Neuronal stem cell (in vitro differentiated cells): ENCODE data around the gene KIFC3.
"Not testable (repeated sequence)": the region's sequence is repeated elsewhere in the genome, so short reads cannot be mapped to it uniquely, and the experiment has no call there.

Experiments used
- DNase-seq: peaks from one replicate; pipeline ENCODE4 v3.0.0-alpha.2; 2013; ENCODE audit warnings: low spot score
- H2AFZ ChIP-seq: one replicate; pipeline ENCODE4 v1.6.1; 2013; ENCODE audit warnings: mild to moderate bottlenecking, low read length, inconsistent platforms
- H2AK5ac ChIP-seq: 2 replicates; pipeline ENCODE4 v1.6.1; 2013; ENCODE audit warnings: low read depth, mild to moderate bottlenecking, inconsistent platforms, low read length, moderate library complexity, mixed read lengths
- H2BK120ac ChIP-seq: 2 replicates; pipeline ENCODE4 v1.6.1; 2013; ENCODE audit warnings: low read depth, mild to moderate bottlenecking, inconsistent platforms, low read length, moderate library complexity, mixed read lengths
- H2BK12ac ChIP-seq: one replicate; pipeline ENCODE4 v1.6.1; 2013; ENCODE audit warnings: low read length, inconsistent platforms
- H2BK15ac ChIP-seq: 2 replicates; pipeline ENCODE4 v1.6.1; 2013; ENCODE audit warnings: mild to moderate bottlenecking, low read length, inconsistent platforms, mixed read lengths
- H2BK5ac ChIP-seq: one replicate; pipeline ENCODE4 v1.6.1; 2013; ENCODE audit warnings: inconsistent platforms, mild to moderate bottlenecking, low read length, moderate library complexity
- H3K14ac ChIP-seq: one replicate; pipeline ENCODE4 v1.6.1; 2013; ENCODE audit warnings: low read length, inconsistent platforms
- H3K18ac ChIP-seq: 2 replicates; pipeline ENCODE4 v1.6.1; 2013; ENCODE audit warnings: low read length, inconsistent platforms
- H3K23ac ChIP-seq: 2 replicates; pipeline ENCODE4 v1.6.1; 2013; ENCODE audit warnings: low read depth, mild to moderate bottlenecking, mixed read lengths, low read length, inconsistent platforms; ENCODE audit not compliant: poor library complexity
- H3K27ac ChIP-seq: replicated peaks from 3 replicates; pipeline ENCODE4 v1.5.1; 2013; ENCODE audit warnings: low read length, inconsistent platforms
- H3K27me3 ChIP-seq, 3 experiments: 2 replicates each; pipeline ENCODE4 v1.6.1; 2013; ENCODE audit warnings: low read length in 3 of 3, mild to moderate bottlenecking in 2 of 3, inconsistent platforms in 1 of 3, low read depth in 1 of 3, mixed read lengths in 1 of 3, moderate library complexity in 1 of 3; ENCODE audit not compliant: control insufficient read depth in 3 of 3, insufficient read depth in 3 of 3
- H3K36me3 ChIP-seq, 2 donors: replicated peaks in 1 of 2; 2 replicates each; pipeline ENCODE4 v1.6.1; 2013; ENCODE audit warnings: low read length in 2 of 2; ENCODE audit not compliant: control insufficient read depth in 2 of 2, insufficient read depth in 2 of 2
- H3K4ac ChIP-seq: 2 replicates; pipeline ENCODE4 v1.6.1; 2013; ENCODE audit warnings: inconsistent platforms, mild to moderate bottlenecking, low read length, moderate library complexity
- H3K4me1 ChIP-seq, 2 donors: 1 replicate in 1 of 2; 2 replicates in 1 of 2; pipeline ENCODE4 v1.6.1; 2013; ENCODE audit warnings: low read length in 2 of 2, low read depth in 1 of 2; ENCODE audit not compliant: control insufficient read depth in 2 of 2, insufficient read depth in 1 of 2
- H3K4me2 ChIP-seq: one replicate; pipeline ENCODE4 v1.6.1; 2013; ENCODE audit warnings: mild to moderate bottlenecking, low read length, inconsistent platforms; ENCODE audit not compliant: insufficient read depth, poor library complexity, severe bottlenecking
- H3K4me3 ChIP-seq, 2 donors: 2 replicates each; pipeline ENCODE4 v1.5.1; 2013; ENCODE audit warnings: low read length in 2 of 2, mild to moderate bottlenecking in 2 of 2, inconsistent platforms in 1 of 2, moderate library complexity in 1 of 2
- H3K79me1 ChIP-seq: one replicate; pipeline ENCODE4 v1.6.1; 2013; ENCODE audit warnings: low read depth, mild to moderate bottlenecking, inconsistent platforms, low read length, moderate library complexity
- H3K9ac ChIP-seq: one replicate; pipeline ENCODE4 v1.6.1; 2013; ENCODE audit warnings: mild to moderate bottlenecking, low read depth, low read length, inconsistent platforms; ENCODE audit not compliant: poor library complexity
- H3K9me3 ChIP-seq, 2 donors: replicated peaks in 1 of 2; 2 replicates each; pipeline versions ENCODE3 to v1.6.1; 2013; ENCODE audit warnings: low read length in 2 of 2, mild to moderate bottlenecking in 2 of 2, inconsistent platforms in 1 of 2, low read depth in 1 of 2, mixed read lengths in 1 of 2, moderate library complexity in 1 of 2; ENCODE audit not compliant: control insufficient read depth in 2 of 2, insufficient read depth in 1 of 2
- H4K8ac ChIP-seq: one replicate; pipeline ENCODE4 v1.6.1; 2013; ENCODE audit warnings: low read depth, mild to moderate bottlenecking, inconsistent platforms, low read length, moderate library complexity
- H4K91ac ChIP-seq: one replicate; pipeline ENCODE4 v1.6.1; 2013; ENCODE audit warnings: low read length, low read depth, mild to moderate bottlenecking, inconsistent platforms; ENCODE audit not compliant: poor library complexity
- WGBS, 2 donors: extraction: QIAGEN DNeasy Blood & Tissue Kit; methylation state at CpG; one replicate each; pipeline ENCODE4 v1.1.7; 2013; ENCODE audit warnings: missing lambda C conversion rate in 2 of 2, mixed read lengths in 1 of 2; ENCODE audit not compliant: insufficient read length in 2 of 2, insufficient replicate concordance in 1 of 2; ENCODE audit errors: extremely low coverage in 2 of 2; 5-methylcytosine and 5-hydroxymethylcytosine counted together

Gene KIFC3

DNA sequence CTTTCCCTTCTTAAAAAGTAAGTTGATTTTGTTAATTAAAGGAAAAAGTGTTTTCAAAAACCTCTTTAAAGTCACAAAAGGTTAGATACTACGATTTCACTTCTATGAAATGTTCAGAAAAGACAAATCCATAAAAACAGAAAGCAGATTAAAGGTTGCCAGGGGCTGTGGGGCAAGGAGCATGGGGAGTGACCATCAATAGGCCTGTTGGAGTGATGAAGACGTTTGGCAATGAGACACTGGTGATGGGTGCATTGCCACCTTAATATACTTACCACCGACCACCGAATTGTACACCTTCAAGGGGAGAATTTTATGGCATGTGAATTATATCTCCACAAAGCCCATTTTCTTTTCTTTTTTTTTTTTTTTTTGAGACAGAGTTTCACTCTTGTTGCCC is 19.2 kb downstream of the KIFC3 start:
- H4K91ac ChIP-seq: no peak overlapping the region
- H3K23ac ChIP-seq: no peak overlapping the region
- no peak overlapping the region for H2BK15ac ChIP-seq
- no peak overlapping the region for H3K4me3 ChIP-seq
- H2BK12ac ChIP-seq: no peak overlapping the region
- H2AK5ac ChIP-seq: no peak overlapping the region
- H3K4me1 ChIP-seq: no peaks in the 10 kb centered on the region
- DNase-seq: no peak
- no peak overlapping the region for H3K4me2 ChIP-seq
- no peaks in the 10 kb centered on the region for H3K9me3 ChIP-seq
- peaks cover 1% of the 10 kb centered on the region for H3K79me1 ChIP-seq
- no peak overlapping the region for H4K8ac ChIP-seq
- no peak overlapping the region for H2BK5ac ChIP-seq
- H3K4ac ChIP-seq: no peak overlapping the region
- no peaks in the 10 kb centered on the region for H3K36me3 ChIP-seq
- no peak overlapping the region for H3K18ac ChIP-seq
- no peaks in the 10 kb centered on the region for H3K27me3 ChIP-seq
- no peak overlapping the region for H3K27ac ChIP-seq
- H3K9ac ChIP-seq: no peak overlapping the region
- H2AFZ ChIP-seq: no peak overlapping the region
- no peak overlapping the region for H3K14ac ChIP-seq
- H2BK120ac ChIP-seq: no peak overlapping the region
- WGBS, 2 donors: no CpG with 5 or more reads among the region's 4 CpGs

- not testable (repeated sequence) for H3K27ac ChIP-seq, H3K9ac ChIP-seq
- no CpG with 5 or more reads among the region's 11 CpGs for WGBS, 2 donors
Measured at GRCh38 chr16:57782607-57783055, 19.7 kb downstream of the KIFC3 start.

GRCh38 chr16:57781741-57782606 is 20.3 kb downstream of the KIFC3 start:
- no peak overlapping the region for H3K4ac ChIP-seq
- H3K23ac ChIP-seq: no peak overlapping the region
- H3K4me3 ChIP-seq: no peak overlapping the region
- no peaks in the 10 kb centered on the region for H3K27me3 ChIP-seq
- H4K8ac ChIP-seq: no peak overlapping the region
- H3K4me2 ChIP-seq: no peak overlapping the region
- no peak overlapping the region for H2BK120ac ChIP-seq
- H3K36me3 ChIP-seq: no peaks in the 10 kb centered on the region
- no peak overlapping the region for H3K9ac ChIP-seq
- no peak overlapping the region for H2BK12ac ChIP-seq
- peak overlapping the region; percentile 2 for H3K18ac ChIP-seq
- H2BK5ac ChIP-seq: no peak overlapping the region
- no peaks in the 10 kb centered on the region for H3K4me1 ChIP-seq
- H2AFZ ChIP-seq: no peak overlapping the region
- no peak overlapping the region for H2BK15ac ChIP-seq
- peaks cover under 1% of the 10 kb centered on the region for H3K79me1 ChIP-seq
- no CpG with 5 or more reads among the region's 10 CpGs for WGBS, 2 donors
- no peak overlapping the region for H4K91ac ChIP-seq
- H3K14ac ChIP-seq: no peak overlapping the region
- no peak overlapping the region for H3K27ac ChIP-seq
- no peak overlapping the region for H2AK5ac ChIP-seq
- H3K9me3 ChIP-seq: no peaks in the 10 kb centered on the region
- DNase-seq: no peak

More at GRCh38 chr16:57782607-57783055, 19.7 kb downstream of the KIFC3 start:
- not testable (repeated sequence) for DNase-seq, H3K4me2 ChIP-seq, H2BK120ac ChIP-seq, H3K79me1 ChIP-seq, H2AFZ ChIP-seq, H3K4me1 ChIP-seq, H2BK5ac ChIP-seq, H3K36me3 ChIP-seq, H3K27me3 ChIP-seq, H2AK5ac ChIP-seq, H3K18ac ChIP-seq, H4K91ac ChIP-seq, H3K23ac ChIP-seq, H3K4ac ChIP-seq, H2BK15ac ChIP-seq, H3K14ac ChIP-seq, H4K8ac ChIP-seq, H3K4me3 ChIP-seq, H2BK12ac ChIP-seq, H3K9me3 ChIP-seq

DNA sequence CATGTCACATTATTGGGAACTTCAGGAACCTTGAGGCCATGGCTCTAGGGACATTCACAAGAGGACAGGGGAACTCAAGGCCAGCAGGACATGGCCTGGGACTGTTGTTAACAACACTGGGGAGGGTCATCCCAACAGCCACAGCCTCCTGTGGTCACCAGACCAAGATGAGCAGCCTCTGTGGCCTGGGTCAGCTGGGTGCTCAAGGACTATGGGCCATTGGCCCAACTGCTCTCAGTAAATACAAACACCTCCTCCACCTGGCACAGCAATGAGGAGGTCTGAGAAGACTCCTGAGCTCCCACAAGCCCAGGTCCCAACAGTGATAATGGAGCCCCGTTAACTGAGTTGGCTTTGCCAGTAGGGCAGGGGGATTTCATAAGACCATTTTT is 20.9 kb downstream of the KIFC3 start:
- no peak for DNase-seq
- H3K4me1 ChIP-seq: no peaks in the 10 kb centered on the region
- H2BK12ac ChIP-seq: no peak overlapping the region
- no peak overlapping the region for H4K91ac ChIP-seq
- no peak overlapping the region for H3K14ac ChIP-seq
- no peak overlapping the region for H3K4me2 ChIP-seq
- no peak overlapping the region for H3K27ac ChIP-seq
- H3K18ac ChIP-seq: no peak overlapping the region
- no peaks in the 10 kb centered on the region for H3K27me3 ChIP-seq
- no peaks in the 10 kb centered on the region for H3K9me3 ChIP-seq
- H2BK5ac ChIP-seq: no peak overlapping the region
- H2BK120ac ChIP-seq: no peak overlapping the region
- no peak overlapping the region for H2AK5ac ChIP-seq
- no peak overlapping the region for H3K9ac ChIP-seq
- no peak overlapping the region for H4K8ac ChIP-seq
- H3K4me3 ChIP-seq: no peak overlapping the region
- no peaks in the 10 kb centered on the region for H3K79me1 ChIP-seq
- no peaks in the 10 kb centered on the region for H3K36me3 ChIP-seq
- H2BK15ac ChIP-seq: no peak overlapping the region
- H2AFZ ChIP-seq: no peak overlapping the region
- H3K4ac ChIP-seq: no peak overlapping the region
- WGBS, 2 donors: no CpG with 5 or more reads among the region's 1 CpG
- H3K23ac ChIP-seq: no peak overlapping the region
